ENCODE results near the gene IMMT.
"Not testable (repeated sequence)": the region's sequence is repeated elsewhere in the genome, so short reads cannot be mapped to it uniquely, and the experiment has no call there.

IMMT gene

DNA sequence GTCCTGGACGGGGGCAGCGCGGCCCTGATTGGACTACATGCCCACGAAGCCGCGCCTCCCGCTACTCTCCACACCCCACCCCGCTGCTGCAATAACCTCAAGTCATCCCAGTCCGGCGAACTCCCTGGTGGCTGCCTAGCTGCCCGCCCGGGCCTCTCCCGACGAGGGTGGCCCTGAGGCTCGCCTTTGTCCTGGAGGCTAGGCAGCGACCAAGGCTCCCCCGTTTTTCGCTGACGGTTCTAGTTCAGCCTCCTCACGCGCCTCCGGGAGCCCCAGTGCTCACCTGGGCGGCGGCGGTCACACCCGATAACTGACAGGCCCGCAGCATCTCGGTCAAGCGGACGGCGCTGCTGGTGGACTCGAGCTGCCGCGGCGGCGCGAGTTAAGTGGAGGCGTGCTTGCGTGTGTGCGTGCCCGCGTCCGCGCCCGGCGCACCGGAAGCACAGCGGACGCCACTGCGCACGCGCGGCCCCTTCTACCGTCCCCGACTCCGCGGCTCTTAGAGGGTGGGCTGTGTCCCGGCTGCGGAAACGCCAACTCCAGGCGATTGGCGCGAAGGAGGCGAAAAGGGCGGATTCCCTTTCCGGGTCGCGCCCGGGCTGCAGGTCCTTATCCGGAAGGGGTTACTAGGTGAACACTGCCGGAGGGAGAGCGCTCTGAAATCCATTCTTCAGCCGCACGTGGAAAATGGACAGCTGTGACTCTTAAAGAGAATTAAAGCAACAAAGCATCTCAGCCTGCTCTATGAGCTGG, at the start of gene IMMT:
IMMT (minus strand) TSS at position 408 of the 753 bp plus-strand sequence; CDS start at position 328, 80 bp downstream.
- peak; percentile 96 for DNase-seq

DNA sequence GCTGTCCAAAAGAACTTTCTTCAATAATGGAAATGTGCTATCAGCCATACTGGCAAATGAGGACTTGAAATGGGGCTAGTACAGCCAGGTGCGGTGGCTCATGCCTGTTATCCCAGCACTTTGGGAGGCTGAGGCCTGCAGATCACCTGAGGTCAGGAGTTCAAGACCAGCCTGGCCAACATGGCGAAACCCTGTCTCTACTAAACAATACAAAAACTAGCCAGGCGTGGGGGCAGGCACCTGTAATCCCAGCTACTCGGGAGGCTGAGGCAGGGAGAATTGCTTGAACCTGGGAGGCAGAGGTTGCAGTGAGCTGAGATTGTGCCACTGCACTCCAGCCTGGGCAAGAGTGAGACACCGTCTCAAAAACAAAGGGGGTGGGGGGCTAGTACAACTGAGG, 49.5 kb upstream of the IMMT start:
- not testable (repeated sequence) for DNase-seq

DNA sequence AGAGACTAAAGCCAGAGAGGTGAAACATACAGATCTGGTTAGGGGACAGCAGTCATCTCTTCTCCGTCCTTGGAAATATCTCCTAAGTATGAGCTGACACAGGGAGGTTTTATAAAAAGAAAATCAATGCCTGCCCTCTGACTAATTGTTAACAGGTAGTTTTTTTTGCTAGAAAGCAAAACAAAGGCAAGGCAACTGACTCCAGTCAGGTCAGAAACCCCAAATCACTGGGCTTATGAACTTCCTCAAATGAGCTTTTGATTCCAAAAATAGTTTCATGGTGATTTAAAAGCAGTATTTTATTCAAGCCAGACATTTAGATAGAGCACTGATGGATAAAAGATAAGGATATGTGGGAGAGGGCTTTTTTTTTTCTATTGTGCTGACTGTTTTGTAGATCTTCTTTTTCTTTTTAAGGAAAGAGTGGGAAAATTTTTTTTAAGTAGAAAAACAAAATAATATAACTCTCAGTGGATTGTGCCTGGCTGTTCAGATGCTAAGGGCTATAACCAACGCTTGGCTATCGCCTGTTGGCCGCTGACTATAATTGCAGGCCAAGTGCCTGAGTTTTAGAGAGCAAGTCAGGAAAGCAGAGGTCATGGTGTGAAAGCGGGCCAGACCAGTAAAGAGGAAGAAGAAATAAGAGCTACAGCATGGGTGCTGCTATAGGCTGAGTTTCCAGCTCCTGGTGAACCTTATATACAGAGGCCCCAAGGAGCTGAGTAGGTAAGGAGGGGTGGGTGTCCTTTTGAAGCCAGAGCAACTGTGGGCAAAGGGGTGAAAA, 48.9 kb upstream of the IMMT start:
- DNase-seq, result no peak

DNA sequence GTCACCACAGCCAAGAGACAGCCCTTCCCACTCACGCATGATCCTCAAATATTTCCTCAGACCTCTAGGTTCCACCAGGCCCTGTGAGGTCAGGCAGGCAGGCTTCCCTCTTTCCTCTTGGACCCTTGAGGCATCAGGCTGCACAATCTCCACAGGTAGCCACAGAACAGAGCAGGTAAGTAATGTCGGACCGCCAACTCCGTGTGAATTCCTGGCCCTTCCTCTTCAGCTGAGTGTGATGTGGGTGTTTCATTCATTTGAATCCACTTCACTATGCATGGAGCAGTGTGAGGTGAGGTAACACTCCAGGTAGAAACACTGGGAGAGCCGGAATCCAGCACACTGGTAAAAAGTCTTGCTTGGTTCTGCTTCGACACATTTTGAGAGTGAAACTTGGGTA, 48.0 kb upstream of the IMMT start:
- DNase-seq, result no peak

DNA sequence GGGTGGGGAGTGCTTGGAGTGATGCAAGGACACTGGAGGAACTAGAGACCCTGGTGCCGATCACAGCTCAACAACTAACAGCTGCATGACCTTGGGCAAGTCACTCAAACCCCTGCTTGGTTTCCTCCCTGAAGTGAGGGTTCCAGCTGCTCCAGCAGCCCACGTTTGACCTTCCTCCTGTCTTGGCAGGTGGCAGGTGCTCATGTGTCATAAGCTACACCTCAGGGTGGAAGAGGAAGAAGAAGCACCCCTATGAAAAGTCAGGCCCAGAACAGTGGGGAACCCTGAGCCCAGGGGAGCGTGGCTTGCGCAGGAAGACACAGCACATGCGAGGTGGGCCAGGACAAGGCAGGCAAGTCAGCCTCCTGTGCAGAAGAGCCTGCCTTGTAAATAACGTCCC, 46.3 kb upstream of the IMMT start:
- DNase-seq, result no peak

DNA sequence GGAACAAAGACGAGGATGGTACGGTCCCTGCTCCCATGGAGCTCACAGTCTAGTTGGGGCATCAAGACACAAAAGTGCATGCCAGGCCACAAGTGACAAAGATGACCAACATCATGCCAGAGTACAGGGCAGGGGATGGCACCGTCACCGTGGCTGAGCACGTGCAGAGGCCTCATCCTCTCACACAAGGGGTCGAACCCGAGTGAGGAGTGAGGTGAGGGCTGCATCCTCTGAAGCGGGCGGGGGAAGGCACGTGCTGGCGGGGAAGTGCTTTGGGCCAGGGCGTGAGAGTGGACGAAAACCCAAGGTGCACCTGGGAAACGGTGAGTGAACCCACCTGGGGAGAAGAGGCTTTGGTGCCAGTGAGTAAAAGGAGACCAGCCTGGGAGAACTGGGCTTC, 45.0 kb upstream of the IMMT start:
- DNase-seq, result no peak

DNA sequence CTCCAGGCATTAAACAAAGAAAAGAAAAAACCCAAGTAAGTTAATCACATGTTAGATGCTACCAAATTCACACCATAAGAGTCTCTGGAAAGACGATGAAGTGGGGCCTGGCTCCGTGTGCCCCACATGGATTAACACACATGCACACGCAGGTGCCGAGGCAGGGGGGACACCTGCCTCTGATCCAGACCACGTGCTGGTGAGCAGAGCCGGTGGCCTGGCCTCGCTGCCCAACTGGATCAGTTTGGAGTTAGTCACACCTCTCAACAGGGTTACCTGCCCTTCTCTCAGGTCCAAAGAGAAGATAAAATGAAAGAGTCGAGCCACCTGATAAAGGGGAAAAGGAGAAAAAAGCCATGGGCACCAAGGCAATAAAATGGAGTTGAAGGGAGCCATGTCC, 44.5 kb upstream of the IMMT start:
- DNase-seq, result no peak

DNA sequence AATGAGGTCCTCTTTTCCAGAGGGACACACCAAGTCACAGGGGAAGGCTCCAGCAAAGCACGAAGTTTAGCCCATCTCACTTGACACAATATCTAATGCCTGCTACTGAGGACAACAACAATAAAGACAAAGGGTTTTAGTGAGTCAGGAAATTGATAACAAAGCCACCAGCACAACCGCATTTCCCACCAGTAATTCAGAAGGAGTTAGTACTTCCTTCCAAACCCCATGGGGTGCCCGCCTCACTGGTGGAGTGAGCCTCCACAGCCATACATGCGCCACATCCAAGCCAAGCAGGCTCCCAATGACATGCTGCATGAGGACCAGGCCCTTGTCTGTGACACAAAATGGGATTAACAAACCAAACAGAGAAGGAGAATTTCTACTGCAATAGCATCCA, 44.1 kb upstream of the IMMT start:
- no peak for DNase-seq

DNA sequence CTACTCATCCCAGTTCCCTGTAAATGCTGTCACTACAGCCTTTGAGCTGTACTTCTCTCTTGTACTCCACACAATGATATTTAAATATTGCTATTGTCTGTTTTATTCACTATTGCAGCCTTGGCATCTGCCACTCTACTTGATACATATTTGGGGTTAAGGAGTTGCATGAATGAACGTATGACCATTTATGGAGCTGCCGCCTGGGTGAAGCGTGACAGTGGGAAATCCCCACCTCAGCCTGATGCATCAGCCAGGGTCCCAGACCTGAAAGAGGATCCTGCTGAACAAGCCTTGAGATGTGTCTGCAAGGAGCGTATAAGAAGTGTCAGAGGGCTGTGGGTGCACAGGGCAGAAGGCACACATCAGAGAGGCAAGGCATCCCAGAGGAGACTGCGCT, 43.1 kb upstream of the IMMT start:
- no peak for DNase-seq

DNA sequence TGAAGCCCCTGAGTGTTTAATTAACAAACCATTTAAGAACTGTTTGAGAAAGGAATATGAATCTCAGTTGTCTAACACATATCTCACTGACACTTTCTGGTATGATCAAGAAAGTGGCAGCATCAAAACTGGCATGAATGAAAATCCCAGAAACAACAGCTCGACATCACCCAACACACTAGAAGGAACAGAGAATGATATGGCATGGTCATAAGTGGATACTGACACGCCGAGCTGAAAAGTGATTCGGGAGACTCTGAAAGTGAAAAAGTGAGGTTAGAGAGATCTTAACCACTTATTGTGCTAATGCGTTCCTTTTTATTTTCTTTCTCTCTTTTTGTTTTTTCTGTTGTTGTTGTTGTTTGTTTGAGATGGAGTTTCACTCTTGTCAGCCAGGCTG, 41.9 kb upstream of the IMMT start:
- DNase-seq, result no peak

DNA sequence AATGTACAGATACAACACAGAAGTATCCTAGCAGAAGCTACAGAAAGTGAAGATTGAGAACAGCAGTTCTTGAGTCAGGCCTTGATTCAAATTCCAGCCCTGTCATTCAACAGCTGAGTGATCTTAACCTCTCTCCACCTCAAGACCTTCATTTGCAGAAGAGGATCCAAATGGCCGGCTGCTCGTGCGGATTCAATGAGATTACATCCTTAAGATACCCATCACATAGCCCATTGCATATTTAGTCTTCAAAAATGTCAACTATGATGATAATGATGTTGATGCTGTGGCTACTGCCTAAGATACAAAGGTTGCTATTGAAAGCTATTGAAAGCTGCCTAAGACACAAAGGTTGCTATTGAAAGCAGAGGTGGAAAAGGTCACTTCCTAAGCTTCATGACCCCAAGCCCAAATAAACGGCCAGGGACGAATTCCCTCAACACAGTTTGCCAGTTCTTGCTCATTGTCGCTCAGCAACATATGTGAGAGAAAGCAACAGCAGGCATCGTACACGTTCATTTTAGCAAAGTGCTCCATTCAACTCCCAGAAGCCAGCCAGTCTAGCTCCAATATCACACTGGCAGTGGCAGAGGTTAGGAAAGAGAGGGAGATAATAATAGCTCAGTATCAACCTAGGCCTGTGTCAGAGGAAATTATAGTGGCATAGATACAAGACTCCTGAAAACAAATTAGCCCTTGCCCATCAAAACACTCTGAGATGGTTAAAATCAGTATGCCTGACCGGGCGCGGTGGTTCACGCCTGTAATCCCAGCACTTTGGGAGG, 40.1 kb upstream of the IMMT start:
- no peak for DNase-seq

DNA sequence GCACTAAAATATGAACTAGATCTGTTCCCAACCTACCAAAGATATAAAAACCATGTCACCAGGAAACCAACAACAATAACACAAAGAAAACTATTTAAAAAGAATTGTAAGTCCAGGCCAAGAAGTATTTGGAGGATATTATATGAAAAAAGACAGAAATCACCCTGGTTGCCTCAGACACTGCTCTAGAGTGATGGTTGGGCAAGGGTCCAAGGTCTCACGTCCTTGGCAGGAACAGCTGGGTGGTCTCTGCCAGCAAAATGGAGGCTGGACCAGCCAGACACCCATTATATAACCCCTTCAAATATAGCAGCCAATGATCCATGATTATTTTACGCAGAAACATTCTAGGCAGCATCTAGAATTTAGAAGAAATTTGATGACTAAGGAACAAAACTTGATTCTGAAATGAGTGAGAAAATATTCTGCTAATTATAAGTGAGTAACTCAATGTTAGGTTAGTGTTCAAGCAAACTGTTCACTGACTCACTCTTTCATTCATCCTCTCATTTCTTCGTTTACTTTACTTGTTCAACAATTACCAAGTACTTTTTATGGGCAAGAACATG, 39.4 kb upstream of the IMMT start:
- no peak for DNase-seq

DNA sequence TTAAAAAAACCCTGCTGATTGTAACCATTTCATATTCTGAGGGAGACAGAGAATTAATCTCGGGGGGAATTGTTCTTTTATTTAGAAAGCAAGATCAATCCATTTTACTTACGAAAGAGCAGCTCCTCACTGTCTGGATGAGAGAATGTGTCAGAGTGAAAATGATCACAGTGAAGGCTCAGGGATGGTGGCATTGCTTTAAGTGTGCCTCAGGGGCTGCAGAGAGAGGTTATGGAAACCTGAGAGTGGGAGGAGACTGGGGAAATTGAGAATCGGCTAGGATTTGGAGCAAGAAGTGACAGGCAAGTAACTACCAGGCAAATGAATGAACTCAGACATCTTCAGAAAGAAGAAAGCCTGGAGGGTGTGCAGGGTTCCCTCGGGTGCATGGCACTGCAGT, 38.2 kb upstream of the IMMT start:
- DNase-seq, result no peak

DNA sequence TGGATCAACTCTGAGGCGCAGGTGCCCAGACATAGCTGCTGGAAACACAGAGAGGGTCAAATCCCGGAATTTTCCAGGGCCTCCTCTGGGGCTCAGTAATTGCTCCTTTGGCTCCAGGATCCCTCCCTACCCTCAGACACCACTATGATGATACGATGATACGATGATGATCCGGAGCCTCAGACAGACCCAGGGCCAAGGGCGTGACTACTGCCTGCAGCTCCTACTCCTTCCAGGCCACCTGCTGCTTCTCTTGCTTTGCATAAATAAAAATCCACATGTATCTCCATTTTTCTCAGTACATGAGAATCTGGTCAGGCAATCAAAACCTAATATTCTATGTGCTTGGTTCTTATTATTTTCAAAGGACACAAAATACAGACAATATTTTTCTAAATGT, 37.6 kb upstream of the IMMT start:
- DNase-seq, result no peak

DNA sequence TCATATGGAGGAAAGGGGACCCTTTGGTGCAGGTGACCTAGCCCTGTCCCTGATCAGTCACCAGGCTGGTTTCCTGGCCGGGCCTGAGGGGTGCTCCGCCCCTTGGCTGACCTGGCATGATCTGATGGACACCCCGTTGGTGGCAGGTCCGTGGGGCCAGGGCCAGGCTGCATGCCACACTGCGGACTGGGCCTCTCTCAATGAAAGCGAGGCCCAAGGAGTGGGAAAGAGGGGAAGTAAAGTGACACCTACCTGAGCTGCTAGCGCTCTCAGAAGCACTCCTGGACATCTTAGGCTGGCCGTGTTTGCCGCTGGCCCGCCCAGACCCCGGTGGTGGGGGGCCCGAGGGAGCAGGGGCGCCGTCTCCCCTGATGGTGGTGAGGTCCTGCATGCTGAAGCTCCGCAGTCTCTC, 37.1 kb upstream of the IMMT start:
- DNase-seq, result no peak

DNA sequence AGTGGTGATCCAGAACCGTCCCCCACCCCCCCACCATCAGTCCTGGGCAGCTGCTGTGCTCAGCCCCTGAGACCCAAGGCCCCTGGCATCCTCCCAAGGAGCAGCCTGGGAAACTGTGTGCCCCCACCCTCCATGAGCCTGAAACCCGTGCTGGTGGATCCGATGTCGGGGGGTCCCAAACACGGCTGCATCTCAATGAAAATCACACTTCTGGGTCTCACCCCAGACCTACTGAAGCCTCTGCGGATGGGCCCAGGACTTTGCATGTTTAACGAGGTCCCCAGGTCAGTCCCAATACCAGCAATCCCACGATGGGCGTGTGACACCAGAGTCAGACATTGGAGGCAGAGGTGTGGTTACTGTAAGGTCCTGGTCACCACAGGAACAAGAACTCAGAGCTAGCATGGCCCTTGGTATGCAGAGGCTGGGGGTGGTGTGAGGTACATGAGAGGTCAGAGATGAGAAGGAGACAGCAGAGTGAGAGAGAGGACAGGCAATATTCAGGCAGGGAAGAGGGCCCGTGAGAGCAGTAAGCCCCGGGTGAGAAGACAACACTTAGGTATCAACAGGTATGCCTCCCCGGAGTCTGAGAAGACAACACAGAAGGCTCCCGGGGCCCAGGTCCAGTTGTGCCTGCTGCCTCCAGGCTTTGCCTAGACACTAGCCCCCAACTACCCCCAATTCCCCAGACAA, 36.6 kb upstream of the IMMT start:
- DNase-seq, result no peak

DNA sequence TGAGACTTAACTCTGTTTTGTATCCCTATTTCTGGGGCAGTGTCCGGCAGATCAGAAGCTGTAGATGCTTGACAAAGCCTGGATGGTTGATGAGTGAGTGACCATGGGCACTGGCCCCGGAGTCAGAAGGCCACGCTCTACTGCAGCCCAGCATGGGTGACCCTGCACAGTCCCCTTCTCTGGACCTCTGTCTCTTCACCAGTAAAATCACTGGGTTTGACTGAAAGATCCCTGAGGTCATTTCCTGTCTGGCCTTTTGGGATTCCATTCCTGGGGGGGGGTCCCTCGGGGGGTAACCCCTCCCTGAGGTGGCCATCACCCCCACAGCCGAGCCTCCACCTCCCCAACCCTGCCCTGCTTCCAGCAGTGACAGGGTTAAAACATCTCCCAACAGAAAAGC, 35.7 kb upstream of the IMMT start:
- no peak for DNase-seq

DNA sequence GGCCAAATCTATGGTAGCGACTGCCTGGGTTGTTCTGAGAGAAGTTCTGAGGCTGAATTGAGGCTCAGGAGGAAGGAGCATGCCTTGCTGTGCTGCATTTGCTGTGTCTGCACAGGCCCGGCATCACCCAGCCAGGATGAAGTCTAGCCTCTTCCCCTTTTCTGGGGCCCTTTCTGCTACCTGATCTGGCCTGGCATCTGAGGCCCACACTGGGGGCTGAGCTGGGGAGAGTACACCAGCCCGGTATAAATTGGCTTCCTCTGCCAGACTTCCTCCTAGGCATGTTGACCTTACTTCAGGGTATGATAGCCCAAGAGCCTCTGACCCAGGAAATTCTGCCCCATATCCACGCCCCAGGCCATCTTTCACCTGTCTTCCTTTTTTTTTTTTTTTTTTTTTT, 34.0 kb upstream of the IMMT start:
- no peak for DNase-seq

DNA sequence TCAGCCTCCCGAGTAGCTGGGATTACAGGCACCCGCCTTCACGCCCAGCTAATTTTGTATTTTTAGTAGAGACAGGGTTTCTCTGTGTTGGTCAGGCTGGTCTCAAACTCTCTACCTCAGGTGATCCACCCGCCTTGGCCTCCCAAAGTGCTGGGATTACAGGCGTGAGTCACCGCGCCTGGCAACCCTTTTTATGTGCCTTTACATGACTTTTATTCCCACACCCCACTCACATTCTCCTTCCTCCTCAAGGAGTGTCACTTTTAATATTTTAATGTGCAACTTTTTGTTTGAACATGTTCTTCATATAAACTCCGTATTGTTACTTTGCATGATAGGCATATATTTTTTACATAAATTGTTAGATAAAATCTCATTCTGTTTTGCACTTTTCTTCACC, 33.3 kb upstream of the IMMT start:
- not testable (repeated sequence) for DNase-seq

DNA sequence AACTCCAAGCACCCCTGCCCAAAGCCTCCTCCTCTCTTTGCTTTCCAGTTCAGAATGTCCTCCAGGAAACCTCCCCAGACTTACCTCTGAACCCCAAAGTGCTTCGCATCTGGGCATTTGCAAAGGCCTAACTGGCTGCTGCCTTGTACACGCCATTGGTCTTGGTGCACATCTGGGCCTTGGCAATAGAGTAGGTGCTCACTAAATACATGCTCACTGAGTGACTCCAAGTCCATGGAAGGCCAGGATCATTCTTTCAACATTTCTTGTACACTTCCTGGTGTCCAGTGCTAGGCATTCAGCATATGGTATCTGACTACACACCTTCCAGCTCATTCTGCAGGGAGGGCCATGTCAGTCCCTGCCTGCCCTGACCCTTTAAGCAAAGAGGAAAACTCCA, 32.4 kb upstream of the IMMT start:
- DNase-seq, result no peak

DNA sequence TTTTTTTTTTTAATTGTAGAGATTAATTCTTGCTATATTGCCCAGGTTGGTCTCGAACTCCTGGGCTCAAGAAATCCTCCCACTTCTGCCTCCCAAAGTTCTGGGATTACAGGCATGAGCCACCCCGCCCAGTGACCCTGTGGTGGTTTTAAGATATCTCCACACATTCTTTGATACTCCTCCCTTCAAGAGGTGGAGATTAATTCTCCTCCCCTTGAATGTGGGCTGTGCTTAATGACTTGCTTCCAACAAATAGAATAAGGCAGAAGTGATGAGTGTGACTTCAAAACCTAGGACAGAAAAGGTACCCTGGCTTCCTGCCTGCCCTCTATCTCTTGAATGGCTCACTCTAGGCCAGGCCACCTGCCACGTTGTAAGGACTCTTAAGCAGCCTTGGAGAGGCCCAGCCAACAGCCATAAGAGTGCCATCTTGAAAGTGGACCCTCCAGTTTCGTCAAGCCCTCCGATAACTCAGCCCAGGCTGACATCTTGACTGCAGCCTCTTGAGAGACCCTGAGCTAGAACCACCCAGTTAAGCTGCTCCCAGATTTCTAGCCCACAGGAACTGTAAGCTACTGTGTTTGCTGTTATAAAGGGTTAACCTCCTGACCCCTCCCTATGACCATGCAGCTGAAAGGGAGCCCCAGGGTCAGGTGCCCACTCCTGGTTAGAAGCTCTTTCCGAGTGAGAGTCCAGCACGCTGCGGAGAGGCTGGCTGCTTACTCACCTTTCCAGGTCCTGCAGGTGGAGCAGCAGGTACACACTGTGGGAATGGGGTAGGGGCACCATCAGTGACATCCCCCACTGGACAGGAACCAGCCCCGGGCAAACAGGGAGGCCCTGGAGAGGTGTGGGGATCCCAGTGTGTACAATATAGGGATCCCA, 31.6 kb upstream of the IMMT start:
- no peak for DNase-seq

DNA sequence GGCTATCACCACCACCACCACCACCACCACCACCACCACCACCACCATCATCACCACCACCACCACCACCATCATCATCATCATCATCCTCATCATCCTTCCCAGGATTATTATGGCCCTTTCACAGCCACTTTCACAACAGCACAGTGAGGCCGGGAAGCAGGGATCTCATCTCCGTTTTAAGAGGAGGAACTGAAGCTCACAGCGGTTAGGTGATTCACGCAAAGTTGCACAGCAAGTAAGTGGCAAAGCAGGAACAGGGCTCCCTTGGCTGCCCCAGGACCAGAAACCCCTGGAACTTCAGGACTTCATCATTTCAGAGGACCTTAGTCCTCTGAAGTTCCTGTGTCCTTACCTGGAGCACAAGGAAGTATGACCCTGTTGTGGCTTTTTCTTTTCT, 30.8 kb upstream of the IMMT start:
- no peak for DNase-seq

All from amniotic stem cell (primary cell).